ENCODE results near the gene CCSER2. TPM values are rescaled to one million over a fixed set of nuclear protein-coding genes. Genes with fewer than 3 reads are reported as not detected.
"Not testable (repeated sequence)": the region's sequence is repeated elsewhere in the genome, so short reads cannot be mapped to it uniquely, and the experiment has no call there.

CCSER2 gene
- polyA plus RNA-seq, 3 donors from 2014 or later: 81.3 to 118 (median 103) TPM

GRCh38 chr10:84397735-84398144, 69.4 kb downstream of the CCSER2 start:
- peaks cover 0 to 9% (median 3%) of the 10 kb centered on the region in 3 donors for H3K36me3 Mint-ChIP-seq
- H3K27me3 Mint-ChIP-seq (ENCODE audit: low read depth in 3 of 3): peaks cover 0 to 4% (median 0%) of the 10 kb centered on the region in 3 donors

GRCh38 chr10:84398696-84399095, 70.3 kb downstream of the CCSER2 start:
- H3K4me1 Mint-ChIP-seq: peaks cover 51 to 98% of the 10 kb centered on the region in 2 donors
- no peak for DNase-seq
- H3K4me3 Mint-ChIP-seq: no peak overlapping the region
- no peaks in the 10 kb centered on the region for H3K9me3 Mint-ChIP-seq
- H3K27me3 Mint-ChIP-seq (ENCODE audit: low read depth in 3 of 3): peaks cover 0 to 4% (median 0%) of the 10 kb centered on the region in 3 donors
- peaks cover 3 to 9% (median 4%) of the 10 kb centered on the region in 3 donors for H3K36me3 Mint-ChIP-seq
- H3K27ac Mint-ChIP-seq: peak overlapping the region in 2 of 6 donors; percentile 6 to 57

More at GRCh38 chr10:84397735-84398144, 69.4 kb downstream of the CCSER2 start:
- Mint-ChIP-seq H3K9me3 (no peaks in the 10 kb centered on the region), H3K27ac (peak overlapping the region; percentile 0 to 61 (median 46)), H3K4me1 (peaks cover 51 to 98% of the 10 kb centered on the region in 2 donors), H3K4me3 (no peak overlapping the region)
- no peak for DNase-seq

GRCh38 chr10:84401854-84402611, 73.6 kb downstream of the CCSER2 start:
- H3K9me3 Mint-ChIP-seq: no peaks in the 10 kb centered on the region
- peaks cover 0 to 9% (median 4%) of the 10 kb centered on the region in 3 donors for H3K36me3 Mint-ChIP-seq
- no peak overlapping the region for H3K4me3 Mint-ChIP-seq
- peaks cover 0 to 2% (median 0%) of the 10 kb centered on the region in 3 donors for H3K27me3 Mint-ChIP-seq (ENCODE audit: low read depth in 3 of 3)
- H3K27ac Mint-ChIP-seq: no peak overlapping the region
- peaks cover 51 to 100% of the 10 kb centered on the region in 2 donors for H3K4me1 Mint-ChIP-seq
- DNase-seq: no peak

- Mint-ChIP-seq H3K9me3 (no peaks in the 10 kb centered on the region), H3K27me3 (ENCODE audit: low read depth in 3 of 3) (peaks cover 0 to 1% (median 0%) of the 10 kb centered on the region in 3 donors), H3K27ac (peak overlapping the region in 2 of 6 donors; percentile 8 to 43), H3K4me1 (peaks cover 49 to 95% of the 10 kb centered on the region in 2 donors), H3K36me3 (peaks cover 0 to 6% (median 6%) of the 10 kb centered on the region in 3 donors), H3K4me3 (no peak overlapping the region)
- no peak for DNase-seq
These were observed 76.4 kb downstream of the CCSER2 start for GRCh38 chr10:84404783-84405182.

GRCh38 chr10:84405662-84406061, 77.3 kb downstream of the CCSER2 start:
- Mint-ChIP-seq H3K4me1 (peaks cover 52 to 95% of the 10 kb centered on the region in 2 donors), H3K9me3 (no peaks in the 10 kb centered on the region), H3K4me3 (no peak overlapping the region), H3K36me3 (peaks cover 3 to 12% (median 4%) of the 10 kb centered on the region in 3 donors), H3K27me3 (ENCODE audit: low read depth in 3 of 3) (no peaks in the 10 kb centered on the region), H3K27ac (peak overlapping the region in 3 of 6 donors; percentile 3 to 16 (median 5))
- DNase-seq: no peak

- peaks cover 10 to 16% (median 13%) of the 10 kb centered on the region in 3 donors for H3K36me3 Mint-ChIP-seq
- H3K27ac Mint-ChIP-seq: peak overlapping the region in 5 of 6 donors; percentile 2 to 60 (median 55)
- DNase-seq: no peak
- peaks cover 48 to 95% of the 10 kb centered on the region in 2 donors for H3K4me1 Mint-ChIP-seq
- H3K27me3 Mint-ChIP-seq (ENCODE audit: low read depth in 3 of 3): no peaks in the 10 kb centered on the region
- peak overlapping the region in 1 of 5 donors; percentile 4 for H3K4me3 Mint-ChIP-seq
- H3K9me3 Mint-ChIP-seq: peaks cover 0 to 3% (median 0%) of the 10 kb centered on the region in 6 donors
These were observed 78.2 kb downstream of the CCSER2 start for GRCh38 chr10:84406561-84406960.

- H3K4me1 Mint-ChIP-seq: peaks cover 44 to 95% of the 10 kb centered on the region in 2 donors
- H3K27ac Mint-ChIP-seq: peak overlapping the region in 3 of 6 donors; percentile 9 to 76 (median 12)
- H3K9me3 Mint-ChIP-seq: peaks cover 5 to 13% (median 9%) of the 10 kb centered on the region in 6 donors
- no peak for DNase-seq
- H3K27me3 Mint-ChIP-seq (ENCODE audit: low read depth in 3 of 3): no peaks in the 10 kb centered on the region
- H3K4me3 Mint-ChIP-seq: no peak overlapping the region
- H3K36me3 Mint-ChIP-seq: peaks cover 20 to 25% (median 21%) of the 10 kb centered on the region in 3 donors
These were observed 79.1 kb downstream of the CCSER2 start for GRCh38 chr10:84407388-84408049.

GRCh38 chr10:84412482-84412881, 84.1 kb downstream of the CCSER2 start:
- H3K27ac Mint-ChIP-seq: no peak overlapping the region
- peaks cover 0 to 5% (median 0%) of the 10 kb centered on the region in 3 donors for H3K27me3 Mint-ChIP-seq (ENCODE audit: low read depth in 3 of 3)
- DNase-seq: no peak
- peaks cover 20 to 35% (median 33%) of the 10 kb centered on the region in 6 donors for H3K9me3 Mint-ChIP-seq
- peaks cover 37 to 51% (median 47%) of the 10 kb centered on the region in 3 donors for H3K36me3 Mint-ChIP-seq
- H3K4me3 Mint-ChIP-seq: no peak overlapping the region
- H3K4me1 Mint-ChIP-seq: peaks cover 55 to 95% of the 10 kb centered on the region in 2 donors

- H3K27me3 Mint-ChIP-seq (ENCODE audit: low read depth in 3 of 3); H3K27ac Mint-ChIP-seq; DNase-seq; H3K4me3 Mint-ChIP-seq: not testable (repeated sequence)
- Mint-ChIP-seq H3K4me1 (peaks cover 50 to 86% of the 10 kb centered on the region in 2 donors), H3K36me3 (peaks cover 37 to 51% (median 47%) of the 10 kb centered on the region in 3 donors), H3K9me3 (peaks cover 20 to 35% (median 33%) of the 10 kb centered on the region in 6 donors)
These were observed 85.7 kb downstream of the CCSER2 start for GRCh38 chr10:84414110-84414509.

- H3K27ac Mint-ChIP-seq: peak overlapping the region in 1 of 6 donors; percentile 42
- peaks cover 41 to 57% (median 56%) of the 10 kb centered on the region in 3 donors for H3K36me3 Mint-ChIP-seq
- H3K9me3 Mint-ChIP-seq: peaks cover 20 to 35% (median 33%) of the 10 kb centered on the region in 6 donors
- peaks cover 0 to 5% (median 0%) of the 10 kb centered on the region in 3 donors for H3K27me3 Mint-ChIP-seq (ENCODE audit: low read depth in 3 of 3)
- H3K4me3 Mint-ChIP-seq: no peak overlapping the region
- no peak for DNase-seq
- H3K4me1 Mint-ChIP-seq: peaks cover 49 to 73% of the 10 kb centered on the region in 2 donors
These were observed 87.3 kb downstream of the CCSER2 start for GRCh38 chr10:84415539-84416244.

- Mint-ChIP-seq H3K27ac (no peak overlapping the region), H3K4me3 (no peak overlapping the region), H3K36me3 (peaks cover 41 to 60% (median 56%) of the 10 kb centered on the region in 3 donors), H3K4me1 (peaks cover 47 to 72% of the 10 kb centered on the region in 2 donors), H3K9me3 (peaks cover 20 to 37% (median 33%) of the 10 kb centered on the region in 6 donors), H3K27me3 (ENCODE audit: low read depth in 3 of 3) (peaks cover 0 to 5% (median 0%) of the 10 kb centered on the region in 3 donors)
- DNase-seq: no peak
These were observed 87.8 kb downstream of the CCSER2 start for GRCh38 chr10:84416245-84416555.

- H3K9me3 Mint-ChIP-seq: peaks cover 0 to 4% (median 0%) of the 10 kb centered on the region in 6 donors
- peaks cover 0 to 3% (median 0%) of the 10 kb centered on the region in 3 donors for H3K27me3 Mint-ChIP-seq (ENCODE audit: low read depth in 3 of 3)
- H3K4me3 Mint-ChIP-seq: no peak overlapping the region
- peak overlapping the region in 3 of 6 donors; percentile 46 to 77 (median 48) for H3K27ac Mint-ChIP-seq
- no peak for DNase-seq
- peaks cover 30 to 40% (median 31%) of the 10 kb centered on the region in 3 donors for H3K36me3 Mint-ChIP-seq
- peaks cover 28 to 63% of the 10 kb centered on the region in 2 donors for H3K4me1 Mint-ChIP-seq
These were observed 95.3 kb downstream of the CCSER2 start for GRCh38 chr10:84423719-84424118.

GRCh38 chr10:84424731-84425167, 96.4 kb downstream of the CCSER2 start:
- H3K27ac Mint-ChIP-seq: peak overlapping the region; percentile 69 to 91 (median 85)
- peaks cover 24 to 35% (median 27%) of the 10 kb centered on the region in 3 donors for H3K36me3 Mint-ChIP-seq
- peaks cover 0 to 3% (median 0%) of the 10 kb centered on the region in 3 donors for H3K27me3 Mint-ChIP-seq (ENCODE audit: low read depth in 3 of 3)
- peaks cover 0 to 4% (median 0%) of the 10 kb centered on the region in 6 donors for H3K9me3 Mint-ChIP-seq
- H3K4me1 Mint-ChIP-seq: peaks cover 27 to 73% of the 10 kb centered on the region in 2 donors
- no peak for DNase-seq
- peak overlapping the region; percentile 51 to 76 (median 67) for H3K4me3 Mint-ChIP-seq
